Hematopoietic multipotent progenitor cell treated with erythropoietin and hydrocortisone succinate and interleukin-3 and kit ligand, for 17 days (in vitro differentiated cells): ENCODE measurements around the gene ACAP2.

Experiments
- DNase-seq: peaks from one replicate; pipeline ENCODE4 v3.0.0-alpha.2; 2015; ENCODE audit warnings: low spot score

Gene ACAP2

DNA sequence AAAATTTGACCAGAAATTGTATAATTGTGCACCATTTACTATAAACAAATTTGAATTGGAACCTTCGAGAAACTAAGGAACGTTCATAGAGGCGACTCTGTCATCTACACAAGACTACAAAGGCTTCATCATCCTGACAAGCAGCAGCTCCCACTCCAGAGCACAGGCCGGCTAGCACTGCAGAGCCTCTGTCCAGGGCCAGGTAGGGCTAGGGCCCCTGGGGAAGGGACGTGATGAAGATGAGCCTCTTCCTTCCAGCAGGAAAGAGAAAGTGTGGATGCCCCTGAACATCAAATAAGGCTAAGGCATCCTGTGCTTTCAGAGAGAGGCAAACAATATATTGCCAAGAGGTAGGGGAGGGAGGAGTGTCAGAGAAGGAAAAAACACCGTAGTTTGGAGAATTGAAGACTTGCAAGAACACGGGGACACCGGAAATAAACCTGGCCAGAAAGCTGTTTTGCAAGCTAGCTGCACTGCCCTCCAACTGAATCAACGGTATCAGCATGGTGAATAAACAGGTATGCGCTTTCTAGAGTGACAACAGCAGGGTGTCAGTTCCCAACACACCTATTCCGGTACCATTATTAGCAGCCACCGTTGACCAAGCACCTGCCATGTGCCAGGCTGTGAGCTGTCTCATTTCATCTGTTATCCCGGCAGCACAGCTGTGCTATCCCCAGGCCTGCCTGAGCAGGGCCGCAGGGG, 184.2 kb downstream of the ACAP2 start:
- no peak for DNase-seq

DNA sequence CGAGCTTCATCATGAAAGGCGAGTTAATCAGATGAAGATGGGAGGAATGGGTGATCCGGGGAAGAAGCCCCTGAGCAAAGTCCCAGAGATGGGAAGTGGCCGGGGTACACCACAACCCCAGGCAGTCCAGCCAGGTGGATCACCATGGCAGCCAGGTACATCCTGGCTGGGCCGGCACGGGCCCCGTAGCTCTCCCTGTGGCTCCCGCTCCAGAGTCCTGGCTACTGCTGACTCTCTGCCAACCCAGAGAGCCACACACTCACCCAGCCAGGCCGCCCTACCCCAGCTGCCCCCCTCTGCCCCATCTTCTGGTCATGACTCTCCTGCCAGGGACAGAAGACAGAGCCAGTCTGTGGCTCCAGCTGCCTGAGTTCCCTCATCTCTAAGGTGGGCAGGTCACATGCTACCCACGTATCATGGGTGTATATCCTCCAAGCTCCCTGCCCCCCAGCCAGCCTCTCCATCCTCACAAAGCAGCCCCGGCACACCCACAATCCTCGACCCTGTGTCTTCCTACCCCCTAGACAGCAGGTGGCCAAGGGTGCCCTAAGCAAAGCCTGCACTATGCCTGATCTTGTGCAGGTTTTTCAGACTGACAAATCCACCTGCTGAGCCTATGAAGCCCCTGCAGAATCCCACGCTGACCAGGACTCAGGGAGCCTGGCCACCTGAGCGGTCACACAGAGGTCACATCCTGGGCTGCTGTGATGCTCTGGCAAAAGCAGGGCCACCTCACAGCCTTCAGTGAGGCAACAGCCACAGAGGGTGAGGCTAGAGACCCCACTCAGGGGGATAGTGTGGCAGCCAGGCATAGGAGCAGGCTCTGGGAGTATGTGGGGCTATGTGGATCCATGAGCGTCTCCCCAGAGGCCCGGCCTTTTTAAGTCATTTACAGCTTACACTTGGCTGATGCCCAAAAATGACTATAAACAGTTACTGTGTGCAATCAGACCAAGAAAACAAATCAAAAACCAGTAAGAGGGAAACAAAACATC, 185.1 kb downstream of the ACAP2 start:
- DNase-seq: no peak

DNA sequence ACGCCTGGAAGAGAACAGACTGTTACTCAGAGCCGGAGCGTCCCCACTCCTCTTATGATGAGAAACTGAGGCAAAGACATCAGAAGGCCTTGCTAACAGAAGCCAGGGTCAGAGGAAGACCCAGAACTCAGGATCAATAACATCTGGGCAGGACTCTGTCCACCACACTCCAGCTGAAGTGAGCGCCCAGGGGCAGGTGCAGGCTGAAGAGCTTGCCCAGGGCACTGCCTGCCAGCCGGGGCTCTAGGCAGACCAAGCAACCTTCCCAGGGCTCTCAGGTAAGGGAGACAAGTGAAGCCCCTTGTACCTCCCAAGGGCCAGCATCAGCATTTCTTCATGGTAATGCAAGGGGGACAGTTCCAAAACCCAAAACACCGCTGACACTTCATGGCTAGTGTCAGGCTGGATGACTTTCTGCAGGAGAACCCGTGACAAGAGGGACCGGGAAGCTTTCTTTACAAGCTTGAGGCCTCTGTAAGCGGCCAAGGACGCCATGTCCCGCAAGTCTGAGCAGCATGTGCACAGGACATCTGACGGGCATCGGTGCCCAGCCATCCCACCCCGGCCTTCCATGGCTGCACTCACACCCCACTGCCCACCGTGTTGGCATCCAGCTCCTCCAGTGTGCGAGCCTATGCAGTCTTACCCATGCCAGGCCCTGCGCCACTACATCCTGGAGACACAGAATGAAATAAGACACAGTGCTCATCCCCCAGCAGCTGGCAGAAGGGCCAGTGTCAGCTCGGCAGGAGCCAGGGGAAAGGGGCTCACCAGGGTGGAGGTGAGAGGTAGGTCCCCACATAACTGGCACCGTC, 186.0 kb downstream of the ACAP2 start:
- DNase-seq: no peak

DNA sequence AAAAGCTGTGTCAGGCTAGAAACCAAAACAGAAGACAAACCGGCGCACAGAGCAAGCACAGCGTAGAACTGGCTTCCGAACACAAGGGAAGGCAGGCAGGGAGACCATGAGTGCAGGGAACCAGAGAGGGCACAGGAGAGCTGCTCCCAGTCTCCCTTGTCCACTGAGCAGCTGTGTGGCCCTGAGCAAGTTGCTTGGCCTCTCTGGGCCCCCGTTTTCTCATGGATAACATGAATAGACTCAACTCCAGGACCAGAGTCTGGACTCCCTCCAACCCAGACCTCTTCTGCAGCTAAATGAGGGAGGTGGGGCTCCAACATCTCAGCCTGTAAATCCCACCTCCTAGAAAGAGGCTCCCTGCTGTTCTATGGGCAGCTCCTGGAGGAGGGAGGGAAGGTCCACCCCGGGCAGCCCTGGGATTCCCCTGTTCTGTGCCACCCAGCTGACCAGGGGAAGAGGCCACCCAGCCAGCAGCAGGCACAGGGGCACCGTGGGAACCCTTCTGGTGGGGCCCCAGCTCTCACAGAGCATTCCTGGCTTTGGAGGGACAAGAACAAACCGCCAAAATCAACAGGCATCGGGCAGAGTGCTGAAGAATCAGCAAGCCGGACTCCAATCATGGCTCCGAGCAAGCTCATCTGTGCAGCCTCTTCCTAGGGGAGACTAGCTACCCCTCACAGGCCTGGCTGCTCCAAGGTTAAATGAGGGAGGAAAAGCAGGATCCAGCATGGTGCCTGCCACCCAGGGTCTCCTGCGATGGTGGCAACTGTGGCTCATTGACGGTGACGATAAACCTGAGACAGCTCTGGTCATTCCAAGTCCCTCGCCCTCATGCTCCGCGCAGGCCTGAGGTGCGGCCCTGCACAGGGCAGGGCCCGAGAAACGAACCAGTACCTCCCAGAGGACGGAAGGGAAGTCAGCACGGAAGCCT, 187.0 kb downstream of the ACAP2 start:
- no peak for DNase-seq

DNA sequence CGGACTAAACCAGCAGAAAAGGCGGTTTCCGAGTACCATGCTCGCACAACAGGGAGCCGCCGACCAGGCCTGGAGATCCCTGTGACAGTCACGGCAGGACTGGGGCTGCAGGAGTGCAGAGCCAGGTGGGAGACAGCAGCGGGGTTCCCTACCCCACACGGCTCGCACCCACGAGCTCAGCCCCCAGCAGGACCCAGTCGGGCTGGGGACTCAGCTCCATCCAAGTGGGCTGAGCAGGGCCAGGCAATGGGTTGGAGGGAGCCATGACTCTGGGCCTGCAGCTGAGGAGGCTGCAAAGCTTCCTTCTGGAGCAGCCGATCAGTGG, 187.7 kb downstream of the ACAP2 start:
- DNase-seq: no peak

DNA sequence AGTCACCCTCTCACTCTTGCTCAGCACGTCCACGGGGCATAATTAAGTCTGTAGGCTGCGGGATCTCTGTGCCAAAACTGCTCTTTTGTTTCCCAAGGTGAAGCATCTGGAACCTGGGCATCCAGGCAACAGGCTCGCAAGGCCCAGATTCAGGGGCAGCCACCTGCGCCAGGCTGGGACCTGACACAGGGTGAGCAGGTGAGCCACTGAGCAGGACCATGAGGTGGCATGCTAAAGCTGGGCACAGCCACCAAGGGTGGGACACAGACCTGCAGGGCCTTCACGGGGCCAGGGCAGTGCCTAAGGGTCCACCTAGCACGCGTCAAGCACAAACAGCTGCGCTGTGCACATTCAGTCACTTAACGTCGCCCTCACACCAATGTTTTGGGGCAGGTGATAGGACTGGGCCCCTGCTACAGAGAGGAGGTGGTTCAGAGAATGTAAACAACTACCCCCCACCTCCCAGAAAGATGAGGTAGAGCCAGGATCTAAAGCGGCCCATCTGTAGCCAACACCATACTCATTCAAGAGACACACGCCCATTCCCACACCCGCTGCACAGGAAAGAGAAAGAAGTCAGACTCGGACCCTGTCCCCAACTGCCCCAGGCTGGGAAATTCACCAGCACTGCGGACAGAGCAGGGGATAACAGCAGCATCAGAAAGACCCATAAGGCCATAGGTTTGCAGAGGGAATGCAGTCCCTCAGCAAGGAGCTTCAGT, 188.2 kb downstream of the ACAP2 start:
- DNase-seq: no peak

DNA sequence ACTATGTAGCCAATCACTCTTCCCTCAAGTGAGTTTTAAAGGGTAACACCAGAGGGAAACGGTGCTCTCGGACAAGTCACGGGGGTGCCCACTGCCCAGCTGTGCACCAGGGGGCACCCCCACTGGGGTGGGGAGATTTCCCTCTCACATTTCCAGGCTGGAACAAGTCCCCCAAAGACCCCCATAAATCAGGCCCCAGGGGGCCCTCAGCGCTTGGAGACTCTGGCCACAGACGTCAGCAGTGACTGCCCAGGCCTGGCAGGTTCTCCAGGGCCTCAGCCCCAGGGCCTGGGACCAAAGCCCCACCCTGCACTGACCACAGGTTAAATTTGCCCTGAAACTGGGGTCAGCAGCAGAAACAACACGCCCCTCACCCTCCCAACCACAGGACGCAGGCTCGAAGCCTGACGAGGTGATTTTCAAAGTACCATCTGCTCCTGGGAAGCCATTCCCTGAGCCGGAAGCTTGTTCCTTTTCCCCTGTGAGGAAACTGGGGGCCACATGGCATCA, 188.8 kb downstream of the ACAP2 start:
- DNase-seq: no peak

DNA sequence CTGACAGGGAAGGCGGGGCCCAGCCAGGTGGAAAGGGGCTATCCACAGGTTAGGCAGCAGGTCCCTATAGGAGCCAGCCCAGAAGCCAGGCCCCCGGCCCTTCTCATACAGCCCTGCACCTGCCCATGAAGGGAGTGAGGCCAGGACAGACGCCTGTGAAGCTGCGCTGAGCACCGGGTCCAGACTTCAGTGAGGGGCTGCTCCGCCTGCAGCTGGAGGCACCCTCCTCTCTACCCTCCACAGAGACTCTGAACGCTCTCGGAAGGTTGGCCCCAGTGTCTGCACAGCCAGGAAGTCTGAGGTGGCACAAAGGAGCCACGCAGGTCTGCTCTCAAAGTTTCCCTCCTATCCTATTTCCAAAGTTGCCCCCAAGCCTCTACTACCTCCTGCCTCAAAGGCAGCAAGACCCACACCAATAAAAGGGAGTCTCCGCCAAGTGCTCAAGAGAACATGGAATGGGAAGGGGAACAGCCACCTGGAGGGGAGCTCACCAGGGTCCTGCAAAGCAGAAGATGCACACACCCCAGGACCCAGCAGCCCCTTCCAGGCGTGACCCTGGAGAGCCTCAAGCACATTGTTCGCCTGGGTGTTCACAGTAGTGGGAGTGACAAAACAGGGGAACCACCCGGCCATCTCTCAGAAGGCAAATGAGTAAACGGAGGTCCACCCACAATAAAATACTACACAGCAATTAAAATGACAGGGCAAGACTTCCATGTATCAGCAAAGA, 191.3 kb downstream of the ACAP2 start:
- no peak for DNase-seq

DNA sequence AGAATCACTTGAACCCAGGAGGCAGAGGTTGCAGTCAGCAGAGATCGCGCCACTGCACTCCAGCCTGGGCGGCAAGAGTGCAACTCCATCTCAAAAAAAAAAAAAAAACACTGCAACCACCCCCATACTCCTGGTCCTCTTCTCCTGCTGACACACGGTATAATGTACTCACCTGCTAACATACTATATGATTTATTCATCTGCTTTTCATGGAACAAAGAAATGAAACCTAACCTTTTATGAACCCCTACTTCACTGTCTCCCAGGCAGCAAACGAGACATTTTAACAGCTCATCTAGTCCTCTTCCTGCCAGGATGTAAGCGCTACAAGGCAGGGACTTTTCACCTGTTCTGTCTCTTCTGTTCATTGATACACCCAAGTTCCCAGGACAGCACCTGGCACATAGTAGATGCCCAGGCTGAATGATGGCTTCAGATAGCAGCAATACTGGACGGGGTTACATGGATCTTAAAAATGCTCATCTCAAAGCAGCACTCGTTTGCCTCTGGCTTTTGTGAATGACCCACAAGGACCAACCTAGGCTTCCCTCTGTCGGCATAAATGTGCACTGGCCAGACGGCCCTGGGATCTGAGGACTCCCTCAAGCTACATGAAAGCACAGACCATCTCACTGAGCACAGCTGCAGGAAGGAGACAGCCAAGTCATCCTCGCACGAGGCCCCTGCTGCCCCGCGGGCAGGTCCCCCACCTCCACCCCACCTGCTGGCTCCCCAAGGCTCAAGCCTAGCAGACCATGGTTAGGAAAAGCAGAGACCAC, 192.2 kb downstream of the ACAP2 start:
- no peak for DNase-seq

DNA sequence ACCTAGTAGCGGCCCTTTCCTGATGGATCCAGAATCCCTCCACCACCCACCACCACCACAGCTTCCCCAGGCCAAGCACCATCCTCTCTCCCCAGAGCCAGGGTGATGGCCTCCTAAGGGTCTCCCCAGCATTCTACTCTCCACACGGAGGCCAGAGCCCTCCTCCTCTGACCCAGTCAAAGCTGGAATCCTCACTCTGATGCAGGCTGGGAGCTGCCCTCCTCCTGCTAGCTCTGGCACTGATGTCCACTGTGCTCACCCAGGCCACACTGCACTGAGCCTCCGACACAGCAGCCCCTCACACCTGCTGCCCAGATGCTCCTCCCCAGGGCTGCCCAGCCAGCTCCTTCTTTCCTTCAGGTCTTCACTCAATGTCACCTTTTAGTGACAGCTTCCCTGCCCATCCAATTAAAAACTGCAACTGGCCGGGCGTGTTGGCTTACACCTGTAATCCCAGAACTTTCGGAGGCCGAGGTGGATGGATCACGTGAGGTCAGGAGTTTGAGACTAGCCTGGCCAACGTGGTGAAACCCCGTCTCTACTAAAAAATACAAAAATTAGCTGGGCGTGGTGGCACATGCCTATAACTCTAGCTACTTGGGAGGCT, 192.9 kb downstream of the ACAP2 start:
- no peak for DNase-seq

DNA sequence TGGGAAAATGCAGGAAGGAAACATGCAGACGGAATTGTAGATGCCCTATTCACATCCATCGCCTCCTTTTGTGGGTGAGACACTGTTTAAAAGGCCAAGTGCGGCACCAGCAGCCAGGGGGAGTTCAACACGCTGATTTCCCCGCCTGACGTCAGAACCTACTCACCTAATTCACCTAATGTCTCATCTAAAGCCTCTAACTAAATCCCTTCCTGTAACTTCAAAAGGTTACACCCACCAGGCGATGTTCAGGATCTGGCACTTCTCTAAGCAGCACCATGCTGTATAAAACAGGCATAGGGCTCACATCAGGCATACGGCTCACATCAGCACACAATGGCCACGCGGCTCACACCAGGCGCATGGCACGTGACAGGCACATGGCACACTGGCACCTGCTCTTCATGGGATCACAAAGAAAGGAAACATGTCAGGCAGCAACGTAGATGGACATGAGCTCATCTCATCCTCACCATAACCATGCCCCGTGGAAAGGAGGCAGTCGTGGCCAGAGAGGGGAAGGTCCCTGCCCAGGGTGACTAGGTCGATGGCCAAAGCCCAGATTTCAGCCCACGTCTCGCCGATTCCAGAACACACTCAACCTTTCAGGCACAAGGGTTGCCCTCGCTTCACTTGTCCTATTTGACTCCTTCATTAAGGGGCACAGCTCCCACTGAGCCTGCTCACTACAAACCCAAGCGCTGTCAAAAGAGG, 193.6 kb downstream of the ACAP2 start:
- no peak for DNase-seq

DNA sequence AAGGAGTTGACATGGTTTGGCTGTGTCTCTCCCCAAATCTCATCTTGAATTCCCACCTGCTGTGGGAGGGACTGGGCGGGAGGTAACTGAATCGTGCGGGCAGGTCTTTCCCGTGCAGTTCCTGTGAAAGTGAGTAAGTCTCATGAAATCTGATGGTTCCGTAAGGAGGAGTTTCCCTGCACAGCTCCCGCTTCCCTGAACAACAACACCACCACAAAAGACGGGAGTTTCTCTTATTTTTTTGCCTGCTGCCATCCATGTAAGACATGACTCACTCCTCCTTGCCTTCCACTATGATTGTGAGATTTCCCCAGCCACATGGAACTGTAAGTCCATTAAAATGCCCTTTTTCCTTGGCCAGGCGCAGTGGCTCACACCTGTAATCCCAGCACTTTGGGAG, 194.5 kb downstream of the ACAP2 start:
- no peak for DNase-seq

DNA sequence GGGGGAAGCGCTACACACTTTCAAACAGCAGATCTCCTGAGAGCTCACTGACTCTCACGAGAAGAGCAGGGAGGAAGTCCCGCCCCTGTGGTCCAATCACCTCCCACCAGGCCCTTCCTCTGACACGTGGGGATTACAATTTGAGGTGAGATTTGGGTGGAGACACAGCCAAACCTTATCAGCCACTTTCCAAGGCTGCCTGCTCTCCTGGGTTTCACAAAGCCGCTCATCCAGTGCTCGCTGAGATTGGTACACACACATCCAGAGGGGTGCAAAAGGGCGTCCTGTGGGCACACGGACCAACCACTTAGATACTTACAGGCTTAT, 195.0 kb downstream of the ACAP2 start:
- no peak for DNase-seq

DNA sequence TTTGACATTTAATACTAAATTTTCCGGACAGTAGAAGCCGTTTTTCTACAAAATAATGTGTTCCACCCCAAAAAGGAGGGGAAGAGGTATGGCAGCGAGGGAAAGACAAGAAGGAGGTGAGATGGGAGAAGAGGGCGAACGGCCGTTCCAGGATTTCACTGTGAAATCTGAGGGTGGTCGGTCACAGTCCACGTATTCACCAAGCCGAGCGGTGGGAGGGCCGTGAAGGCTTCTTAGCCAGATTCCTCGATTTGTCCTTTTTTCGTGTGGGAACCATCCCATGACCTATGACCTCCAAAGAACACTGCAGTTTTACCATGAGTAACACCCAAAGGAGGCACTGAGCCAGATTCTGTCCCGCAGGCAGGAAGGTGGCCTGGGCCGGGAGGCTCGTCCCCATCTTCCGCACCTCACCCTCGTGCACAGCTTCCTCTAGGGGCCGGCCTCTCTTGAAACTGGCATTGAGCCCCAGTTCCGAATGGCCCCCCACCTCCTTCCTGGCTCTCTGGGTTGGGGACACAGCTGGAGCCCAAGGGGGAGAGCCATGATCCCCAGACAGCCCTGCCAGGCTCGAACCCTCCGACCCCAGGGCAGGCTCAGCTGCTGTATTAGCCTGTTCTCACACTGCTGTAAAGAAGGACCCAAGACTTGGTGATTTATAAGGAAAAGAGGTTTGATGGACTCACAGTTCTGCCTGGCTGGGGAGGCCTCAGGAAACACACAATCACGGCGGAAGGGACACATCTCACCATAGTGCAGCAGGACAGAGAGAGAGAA, 195.5 kb downstream of the ACAP2 start:
- no peak for DNase-seq

DNA sequence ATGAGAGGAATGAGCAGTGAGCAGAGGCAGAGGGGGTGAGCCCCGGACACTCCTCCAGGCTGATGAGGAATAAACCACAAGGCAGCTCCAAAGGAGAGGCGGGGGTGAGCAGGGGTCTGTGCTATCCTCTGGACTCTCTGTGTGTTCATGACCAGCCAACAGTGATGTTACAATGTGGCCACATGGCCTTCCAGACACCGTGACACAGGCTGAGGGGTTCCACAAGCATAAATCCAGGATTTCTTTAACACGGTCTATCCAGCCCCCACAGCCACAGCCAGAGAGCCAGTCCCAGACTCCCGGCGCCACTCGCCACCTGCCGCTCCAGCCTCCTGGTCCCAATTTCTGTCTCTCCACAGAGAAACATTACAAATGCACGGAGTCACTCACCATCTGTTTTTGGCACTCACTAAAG, 196.2 kb downstream of the ACAP2 start:
- DNase-seq: no peak

DNA sequence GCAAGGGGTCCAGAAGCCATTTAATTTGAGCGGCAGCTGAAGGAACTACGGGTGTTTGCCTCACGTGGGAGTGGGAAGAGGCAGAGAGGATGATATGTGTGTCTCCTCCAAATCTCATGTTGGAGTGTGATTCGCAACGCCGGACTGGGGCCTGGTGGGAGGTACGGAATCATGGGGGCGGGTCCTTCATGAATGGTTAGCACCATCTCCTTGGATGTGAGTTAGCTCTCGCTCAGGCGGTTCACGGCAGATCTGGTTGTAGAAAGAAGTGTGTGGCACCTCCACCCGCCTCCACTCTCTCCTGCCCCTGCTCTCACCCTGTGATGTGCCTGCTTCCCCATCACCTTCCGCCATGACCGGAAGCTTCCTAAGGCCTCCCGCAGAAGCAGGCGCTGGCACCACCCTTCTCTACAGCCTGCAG, 197.3 kb downstream of the ACAP2 start:
- no peak for DNase-seq
